HG02623 (cell line): Measurements from ENCODE around the gene RFX3.
A peak's percentile ranks its signal among the peaks of the same experiment; 100 is the strongest.

ENCODE experiments used
- ATAC-seq: cut with Tn5 transposase; IDR thresholded peaks from one replicate; pipeline ENCODE4 v1.9.1; 2021; ENCODE audit warnings: moderate library complexity; ENCODE audit not compliant: unreplicated experiment

Gene RFX3

GRCh38 chr9:3478549-3478953 lies 47.2 kb downstream of the RFX3 start:
- ATAC-seq = peak; percentile 44

- no peak for ATAC-seq
Observed at GRCh38 chr9:3477236-3477834, 48.5 kb downstream of the RFX3 start.

- ATAC-seq = no peak
Observed at GRCh38 chr9:3475300-3476020, 50.3 kb downstream of the RFX3 start.

GRCh38 chr9:3474821-3475220 lies 51.0 kb downstream of the RFX3 start:
- ATAC-seq = no peak

GRCh38 chr9:3473405-3473804 lies 52.4 kb downstream of the RFX3 start:
- ATAC-seq = no peak

- ATAC-seq = no peak
Observed at GRCh38 chr9:3471883-3472282, 53.9 kb downstream of the RFX3 start.

- ATAC-seq = no peak
Observed at GRCh38 chr9:3468421-3469205, 57.2 kb downstream of the RFX3 start.

GRCh38 chr9:3467593-3468219 lies 58.1 kb downstream of the RFX3 start:
- peak; percentile 99 for ATAC-seq

- ATAC-seq = no peak
Observed at GRCh38 chr9:3464033-3464638, 61.7 kb downstream of the RFX3 start.

GRCh38 chr9:3458806-3459475 lies 66.9 kb downstream of the RFX3 start:
- no peak for ATAC-seq

- no peak for ATAC-seq
Observed at GRCh38 chr9:3457175-3457574, 68.6 kb downstream of the RFX3 start.

GRCh38 chr9:3455717-3456116 lies 70.1 kb downstream of the RFX3 start:
- ATAC-seq = no peak

- no peak for ATAC-seq
Observed at GRCh38 chr9:3455094-3455493, 70.7 kb downstream of the RFX3 start.

- ATAC-seq = no peak
Observed at GRCh38 chr9:3451956-3452355, 73.8 kb downstream of the RFX3 start.

GRCh38 chr9:3447788-3448187 lies 78.0 kb downstream of the RFX3 start:
- ATAC-seq = no peak

- no peak for ATAC-seq
Observed at GRCh38 chr9:3447143-3447542, 78.7 kb downstream of the RFX3 start.

- ATAC-seq = no peak
Observed at GRCh38 chr9:3446313-3446712, 79.5 kb downstream of the RFX3 start.

GRCh38 chr9:3444016-3444415 lies 81.8 kb downstream of the RFX3 start:
- no peak for ATAC-seq

- ATAC-seq = peak; percentile 93
Observed at GRCh38 chr9:3441197-3441816, 84.5 kb downstream of the RFX3 start.
